ENCODE results near the gene OBI1. TPM values are rescaled to one million over a fixed set of nuclear protein-coding genes. Genes with fewer than 3 reads are reported as not detected.

Gene OBI1
- total and polyA plus RNA-seq, 3 donors from 2014 or later = 14.8 to 27.9 (median 26.8) TPM

DNA sequence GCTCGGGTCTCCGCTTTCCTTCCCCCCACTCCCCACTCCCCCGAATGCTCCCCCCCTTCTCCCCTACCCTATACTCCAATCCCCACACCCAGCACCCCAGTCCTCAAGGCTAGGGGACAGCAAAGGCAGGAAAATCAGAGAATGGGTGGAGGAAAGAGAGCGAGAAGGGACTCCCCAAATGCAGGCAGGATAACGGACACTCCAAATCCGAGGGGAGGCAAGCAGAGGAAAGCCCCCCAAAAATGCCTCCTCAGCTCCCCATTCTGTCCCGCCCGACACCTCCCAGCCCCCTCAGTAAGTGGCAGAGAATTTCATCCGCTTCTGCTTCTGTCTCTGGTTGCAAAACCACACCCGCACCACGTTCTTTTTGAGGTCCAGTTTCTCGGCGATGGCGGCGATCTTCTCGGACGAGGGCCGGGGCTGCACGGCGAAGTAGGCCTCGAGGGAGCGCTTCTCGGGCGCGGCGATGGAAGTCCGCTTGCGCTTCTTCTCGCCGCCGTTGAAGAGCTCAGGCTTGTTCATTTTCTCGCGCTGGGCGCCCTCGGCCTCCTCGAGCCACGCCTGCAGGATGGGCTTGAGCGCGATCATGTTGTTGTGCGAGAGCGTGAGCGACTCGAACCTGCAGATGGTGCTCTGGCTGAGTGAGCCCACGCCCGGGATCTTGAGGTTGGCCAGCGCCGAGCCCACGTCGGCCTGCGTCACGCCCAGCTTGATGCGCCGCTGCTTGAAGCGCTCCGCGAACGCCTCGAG, 57.7 kb downstream of the OBI1 start:
- intact Hi-C loops (cut with DNase I; ENCODE audit: low total_unique reads) = no loop called here
- H3K27ac ChIP-seq = no peak overlapping the region
- TF ChIP-seq, protein P1, sequence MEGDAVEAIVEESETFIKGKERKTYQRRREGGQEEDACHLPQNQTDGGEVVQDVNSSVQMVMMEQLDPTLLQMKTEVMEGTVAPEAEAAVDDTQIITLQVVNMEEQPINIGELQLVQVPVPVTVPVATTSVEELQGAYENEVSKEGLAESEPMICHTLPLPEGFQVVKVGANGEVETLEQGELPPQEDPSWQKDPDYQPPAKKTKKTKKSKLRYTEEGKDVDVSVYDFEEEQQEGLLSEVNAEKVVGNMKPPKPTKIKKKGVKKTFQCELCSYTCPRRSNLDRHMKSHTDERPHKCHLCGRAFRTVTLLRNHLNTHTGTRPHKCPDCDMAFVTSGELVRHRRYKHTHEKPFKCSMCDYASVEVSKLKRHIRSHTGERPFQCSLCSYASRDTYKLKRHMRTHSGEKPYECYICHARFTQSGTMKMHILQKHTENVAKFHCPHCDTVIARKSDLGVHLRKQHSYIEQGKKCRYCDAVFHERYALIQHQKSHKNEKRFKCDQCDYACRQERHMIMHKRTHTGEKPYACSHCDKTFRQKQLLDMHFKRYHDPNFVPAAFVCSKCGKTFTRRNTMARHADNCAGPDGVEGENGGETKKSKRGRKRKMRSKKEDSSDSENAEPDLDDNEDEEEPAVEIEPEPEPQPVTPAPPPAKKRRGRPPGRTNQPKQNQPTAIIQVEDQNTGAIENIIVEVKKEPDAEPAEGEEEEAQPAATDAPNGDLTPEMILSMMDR (IDR thresholded peaks at IDR 0.05) = no peak
- no peak for TF ChIP-seq POLR2A (IDR thresholded peaks at IDR 0.05)
- H3K4me1 ChIP-seq = no peaks in the 10 kb centered on the region
- H3K9me3 ChIP-seq = no peaks in the 10 kb centered on the region
- peak; percentile 36 for DNase-seq
- peaks cover 8% of the 10 kb centered on the region for H3K27me3 ChIP-seq
- H3K4me3 ChIP-seq = peak overlapping the region; percentile 15 to 18
- 5 to 9% methylated on average over 18 to 37 of the region's 58 CpGs for WGBS, 2 donors
- H3K36me3 ChIP-seq (ENCODE audit: low read depth, missing control alignments) = no peaks in the 10 kb centered on the region

DNA sequence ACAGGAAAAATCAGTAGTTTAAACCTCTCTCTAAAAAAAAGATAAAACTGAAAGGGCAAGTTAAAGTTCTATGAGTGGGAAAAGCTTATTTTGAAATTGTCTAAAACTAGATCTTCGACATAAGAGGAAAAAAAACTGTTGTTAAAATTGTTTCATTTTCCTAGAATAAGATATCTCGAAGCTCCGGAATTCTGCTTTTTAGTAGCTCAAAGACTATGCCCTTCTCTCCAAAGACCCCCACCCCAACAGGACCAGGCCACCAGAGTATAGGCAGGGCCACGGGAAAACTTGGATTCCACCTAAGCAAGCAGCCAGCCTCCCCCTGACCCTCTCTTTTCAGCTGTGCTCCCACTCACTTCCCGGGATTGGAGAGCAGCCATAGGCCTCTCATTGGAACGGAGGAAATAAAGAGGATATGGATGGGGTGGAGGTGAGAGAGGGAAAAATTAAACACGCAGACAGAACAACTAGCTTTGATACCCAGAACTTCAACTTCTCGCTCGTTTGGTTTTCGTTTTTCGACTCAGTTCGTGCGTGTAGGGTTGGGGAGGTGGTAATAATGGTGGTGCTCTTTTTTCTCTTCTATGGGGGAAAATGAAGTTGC, 58.6 kb downstream of the OBI1 start:
- DNase-seq = no peak
- Histone ChIP-seq H3K4me3 (no peak overlapping the region), H3K27ac (no peak overlapping the region), H3K27me3 (peaks cover 8% of the 10 kb centered on the region), H3K36me3 (ENCODE audit: low read depth, missing control alignments) (no peaks in the 10 kb centered on the region), H3K9me3 (no peaks in the 10 kb centered on the region), H3K4me1 (no peaks in the 10 kb centered on the region)
- intact Hi-C loops (cut with DNase I; ENCODE audit: low total_unique reads) = no loop called here
- TF ChIP-seq POLR2A (IDR thresholded peaks at IDR 0.05) = no peak
- TF ChIP-seq, protein P1 (IDR thresholded peaks at IDR 0.05) = no peak
- 20 to 23% methylated on average over 13 of the region's 13 CpGs for WGBS, 2 donors

DNA sequence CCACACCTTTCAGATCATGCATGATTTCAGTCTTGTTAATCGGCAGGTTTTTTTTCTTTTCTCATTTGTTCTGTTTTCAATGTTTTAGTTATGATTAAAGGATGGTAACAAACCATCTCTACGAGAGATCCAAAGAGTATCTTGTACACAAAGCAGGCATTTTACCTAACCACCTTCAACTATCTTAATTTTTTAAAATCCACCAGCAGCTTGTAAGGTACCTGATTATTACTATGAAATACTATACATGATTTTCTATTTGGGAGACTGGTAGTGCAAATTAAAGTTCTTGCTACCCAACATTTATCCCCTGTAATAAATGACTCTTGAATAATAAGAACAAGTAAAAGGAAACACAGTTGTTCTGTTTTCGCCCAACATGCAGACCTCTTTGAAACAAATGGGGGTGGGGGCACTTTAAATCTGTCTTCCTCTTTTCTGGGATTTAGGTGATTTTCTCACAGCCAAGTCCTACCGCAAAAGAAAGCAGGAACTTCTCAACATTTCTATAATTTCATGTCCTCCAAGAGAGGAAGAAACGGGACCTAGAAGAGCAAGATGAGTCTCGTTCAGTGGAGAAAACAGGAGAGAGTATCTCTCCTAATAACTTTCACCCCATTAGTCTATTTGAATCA, 59.2 kb downstream of the OBI1 start:
- DNase-seq = no peak
- TF ChIP-seq, protein P1 (IDR thresholded peaks at IDR 0.05) = no peak
- TF ChIP-seq POLR2A (IDR thresholded peaks at IDR 0.05) = no peak
- no peak overlapping the region for H3K4me3 ChIP-seq
- H3K36me3 ChIP-seq (ENCODE audit: low read depth, missing control alignments) = no peaks in the 10 kb centered on the region
- intact Hi-C loops (cut with DNase I; ENCODE audit: low total_unique reads) = no loop called here
- no peaks in the 10 kb centered on the region for H3K4me1 ChIP-seq
- WGBS, 2 donors = 33 to 39% methylated on average over 6 of the region's 6 CpGs
- no peak overlapping the region for H3K27ac ChIP-seq
- no peaks in the 10 kb centered on the region for H3K9me3 ChIP-seq
- H3K27me3 ChIP-seq = peaks cover 8% of the 10 kb centered on the region

DNA sequence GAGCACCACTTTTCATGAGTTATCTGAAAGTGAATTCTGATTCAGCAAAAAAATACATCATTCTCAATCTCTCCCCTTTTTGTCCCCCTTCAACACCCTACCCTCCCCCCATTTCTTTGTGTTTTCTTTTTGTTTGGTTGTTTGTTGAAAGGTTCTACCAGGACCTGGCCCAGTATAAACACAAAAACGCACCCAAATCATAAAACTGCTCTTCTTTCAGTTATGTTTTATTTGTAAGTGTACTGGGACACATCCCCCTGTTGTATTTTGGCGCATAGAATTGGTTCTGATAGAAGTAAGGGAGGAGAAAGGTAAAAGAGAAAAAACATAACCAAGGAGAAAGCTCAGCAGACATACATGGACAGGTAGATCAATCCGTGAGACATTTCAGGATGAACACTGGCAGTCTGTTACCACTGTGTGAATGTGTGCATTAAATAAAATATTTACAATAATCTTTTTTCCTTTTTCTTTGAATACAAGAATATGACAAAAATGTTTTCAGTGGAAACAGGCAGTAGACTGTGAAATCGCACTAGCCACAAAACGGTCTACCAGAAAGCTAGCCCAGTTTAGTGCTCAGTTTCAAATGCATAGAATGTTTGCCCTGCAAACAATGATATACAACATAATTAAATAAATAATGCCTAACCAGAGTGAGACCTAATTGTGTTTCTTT, 59.9 kb downstream of the OBI1 start:
- DNase-seq = no peak
- Histone ChIP-seq H3K4me1 (no peaks in the 10 kb centered on the region), H3K4me3 (no peak overlapping the region), H3K9me3 (no peaks in the 10 kb centered on the region), H3K36me3 (ENCODE audit: low read depth, missing control alignments) (no peaks in the 10 kb centered on the region), H3K27me3 (peaks cover 8% of the 10 kb centered on the region), H3K27ac (no peak overlapping the region)
- 38 to 41% methylated on average over 5 of the region's 5 CpGs for WGBS, 2 donors
- TF ChIP-seq, protein P1 (IDR thresholded peaks at IDR 0.05) = no peak
- no peak for TF ChIP-seq POLR2A (IDR thresholded peaks at IDR 0.05)
- intact Hi-C loops (cut with DNase I; ENCODE audit: low total_unique reads) = no loop called here
